HG02885 (cell line): ENCODE data around the gene PFKP.
"Not testable (repeated sequence)": the region's sequence is repeated elsewhere in the genome, so short reads cannot be mapped to it uniquely, and the experiment has no call there.

Experiments
- ATAC-seq: cut with Tn5 transposase; IDR thresholded peaks from one replicate; pipeline ENCODE4 v1.9.1; 2021; ENCODE audit warnings: mild to moderate bottlenecking; ENCODE audit not compliant: unreplicated experiment, poor library complexity

PFKP gene

GRCh38 chr10:3147117-3147820 is 79.9 kb downstream of the PFKP start:
- no peak for ATAC-seq

- ATAC-seq = no peak
Observed at GRCh38 chr10:3148041-3148440, 80.7 kb downstream of the PFKP start.

GRCh38 chr10:3148994-3149393 is 81.6 kb downstream of the PFKP start:
- ATAC-seq = no peak

GRCh38 chr10:3149918-3150317 is 82.6 kb downstream of the PFKP start:
- ATAC-seq = no peak

GRCh38 chr10:3150366-3150765 is 83.0 kb downstream of the PFKP start:
- no peak for ATAC-seq

GRCh38 chr10:3150961-3151360 is 83.6 kb downstream of the PFKP start:
- no peak for ATAC-seq

GRCh38 chr10:3151889-3152565 is 84.7 kb downstream of the PFKP start:
- no peak for ATAC-seq

- ATAC-seq = no peak
Observed at GRCh38 chr10:3152566-3152935, 85.2 kb downstream of the PFKP start.

- no peak for ATAC-seq
Observed at GRCh38 chr10:3154666-3155065, 87.3 kb downstream of the PFKP start.

- no peak for ATAC-seq
Observed at GRCh38 chr10:3159152-3159551, 91.8 kb downstream of the PFKP start.

GRCh38 chr10:3162533-3162932 is 95.2 kb downstream of the PFKP start:
- no peak for ATAC-seq

GRCh38 chr10:3163879-3164278 is 96.5 kb downstream of the PFKP start:
- ATAC-seq = no peak

GRCh38 chr10:3165196-3165595 is 97.8 kb downstream of the PFKP start:
- ATAC-seq = no peak

- ATAC-seq = no peak
Observed at GRCh38 chr10:3166496-3167290, 99.3 kb downstream of the PFKP start.

GRCh38 chr10:3167611-3168330 is 100.4 kb downstream of the PFKP start:
- ATAC-seq = no peak

GRCh38 chr10:3169271-3169670 is 101.9 kb downstream of the PFKP start:
- ATAC-seq = no peak

- ATAC-seq = no peak
Observed at GRCh38 chr10:3169673-3170072, 102.3 kb downstream of the PFKP start.

- not testable (repeated sequence) for ATAC-seq
Observed at GRCh38 chr10:3171488-3171887, 104.1 kb downstream of the PFKP start.

GRCh38 chr10:3172081-3172445 is 104.7 kb downstream of the PFKP start:
- ATAC-seq = no peak

- peak; percentile 95 for ATAC-seq
Observed at GRCh38 chr10:3172446-3173170, 105.3 kb downstream of the PFKP start, which contains the start of gene PITRM1. PITRM1 (minus strand) TSS chr10:3172782; CDS start chr10:3172772, 10 bp downstream.
